HL-60/S4 treated with retinoic acid at 250 ng/mL for 4 days and 3 days (cell line): Measurements from ENCODE around the gene YPEL1.
"Not testable (repeated sequence)": the region's sequence is repeated elsewhere in the genome, so short reads cannot be mapped to it uniquely, and the experiment has no call there.

Experiments
- in situ Hi-C: fragments of 300-500 bp; cut with MboI; formaldehyde crosslinking; loops from 2 replicates; pipeline ENCODE4 v1.7.0; 2022; ENCODE audit warnings: low sequenced_read_pairs

The YPEL1 gene

GRCh38 chr22:21701384-21701971 is 34.1 kb downstream of the YPEL1 start:
- in situ Hi-C loops, result no loop called here

- in situ Hi-C loops, result no loop called here
Measured at GRCh38 chr22:21700822-21701221, 34.8 kb downstream of the YPEL1 start.

DNA sequence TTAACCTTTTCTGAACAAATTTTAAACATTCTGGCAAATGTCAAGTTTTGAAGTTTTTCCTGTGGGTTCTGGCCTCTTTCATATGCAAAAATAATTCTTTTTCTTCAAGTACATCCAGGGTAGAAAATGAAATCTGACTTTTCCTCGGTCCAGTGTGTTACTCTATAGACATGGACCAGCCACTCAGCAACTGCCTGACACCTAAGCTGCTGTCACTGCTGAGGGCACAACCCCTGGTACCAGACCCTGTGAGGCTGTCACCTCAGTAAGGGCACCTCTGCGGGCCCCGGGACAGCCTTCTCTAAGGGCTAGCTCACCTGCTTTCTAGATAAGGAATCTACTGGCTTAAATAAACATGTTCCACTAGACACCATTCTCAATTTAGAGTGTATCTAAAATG is 36.0 kb downstream of the YPEL1 start:
- in situ Hi-C loops, result no loop called here

GRCh38 chr22:21698430-21699329 is 36.9 kb downstream of the YPEL1 start:
- in situ Hi-C loops, result no loop called here

GRCh38 chr22:21697880-21698279 is 37.7 kb downstream of the YPEL1 start:
- in situ Hi-C loops, result no loop called here

- in situ Hi-C loops, result no loop called here
Measured at GRCh38 chr22:21697021-21697771, 38.4 kb downstream of the YPEL1 start.

DNA sequence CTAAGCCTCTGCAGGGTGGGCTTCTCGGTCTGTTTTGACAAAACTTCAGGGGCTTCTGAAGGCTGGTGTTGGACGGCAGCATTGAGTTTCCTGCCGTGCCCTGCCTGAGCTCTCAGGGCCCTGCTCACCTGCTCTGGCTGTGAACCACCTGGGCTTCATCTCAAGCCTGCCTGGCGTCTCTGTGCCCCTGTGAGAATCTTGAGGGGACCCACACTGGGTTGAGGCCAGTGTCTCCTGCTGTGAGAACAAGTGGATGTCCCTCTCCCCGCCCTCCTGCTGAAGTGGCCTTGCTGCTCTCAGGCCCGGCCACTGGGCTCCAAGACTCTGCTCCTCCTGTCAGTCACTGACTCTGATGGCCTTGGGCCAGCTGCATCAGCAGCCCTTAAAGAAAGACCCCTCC is 39.5 kb downstream of the YPEL1 start:
- in situ Hi-C loops, result no loop called here

DNA sequence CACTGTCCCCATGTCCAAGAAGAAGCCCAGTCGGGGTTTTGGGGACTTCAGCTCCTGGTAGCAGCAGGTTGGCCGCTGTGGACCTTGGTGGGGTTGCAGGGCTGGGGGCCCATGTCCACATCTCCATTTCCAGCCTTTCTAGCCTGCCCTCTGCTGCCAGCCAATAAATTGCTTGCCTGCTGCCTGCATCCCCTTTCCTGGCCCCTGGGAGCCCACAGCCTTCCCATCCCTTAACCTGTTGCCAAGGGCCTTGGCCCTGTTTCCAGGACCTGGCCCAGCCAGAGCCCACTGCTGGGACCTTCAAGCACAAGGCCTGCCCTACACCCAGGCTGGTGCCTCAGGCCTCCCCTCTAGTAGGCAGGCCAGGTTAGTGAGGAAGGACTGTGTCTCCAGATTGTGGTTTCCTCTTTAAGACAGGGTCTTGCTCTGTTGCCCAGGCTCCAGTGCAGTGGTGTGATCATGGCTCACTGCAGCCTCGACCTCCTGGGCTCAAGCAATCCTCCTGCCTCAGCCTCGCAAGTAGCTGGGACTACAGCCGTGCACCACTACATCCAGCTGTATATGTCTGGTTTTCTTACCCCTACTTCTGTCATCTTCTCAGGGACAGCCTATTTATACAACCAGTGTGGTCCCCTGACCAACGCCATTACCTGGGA is 40.0 kb downstream of the YPEL1 start:
- in situ Hi-C loops, result no loop called here

DNA sequence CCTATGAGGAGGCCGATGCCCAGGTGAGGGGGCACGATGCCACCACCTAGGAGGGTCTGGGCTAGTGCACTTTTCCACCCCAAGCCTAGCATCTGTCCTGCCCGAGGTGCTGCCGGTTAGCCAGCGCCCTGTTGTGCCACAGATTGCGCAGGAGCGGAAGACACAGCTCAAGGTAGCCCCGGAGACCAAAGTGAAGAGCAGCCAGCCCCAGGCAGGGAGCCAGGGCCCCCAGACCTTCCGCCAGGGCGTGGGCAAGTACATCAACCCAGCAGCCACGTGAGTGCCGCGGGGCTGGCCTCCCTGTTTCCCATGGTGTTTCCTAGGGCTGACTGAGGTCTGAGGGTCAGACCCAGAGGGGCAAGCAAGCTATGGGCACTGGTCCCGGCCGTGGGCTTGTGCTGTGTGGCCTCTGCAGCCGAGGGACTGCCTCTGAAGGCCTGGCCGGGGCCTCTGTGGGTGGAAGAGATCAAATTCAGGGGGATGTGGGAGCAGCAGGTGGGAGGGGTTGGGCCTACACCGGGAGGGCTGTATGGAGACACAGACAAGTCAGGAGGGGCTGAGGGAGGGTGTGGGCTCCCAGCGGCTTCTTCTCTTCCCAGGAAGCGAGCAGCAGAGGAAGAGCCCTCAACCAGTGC is 40.7 kb downstream of the YPEL1 start:
- in situ Hi-C loops, result no loop called here

GRCh38 chr22:21694394-21694793 is 41.2 kb downstream of the YPEL1 start:
- in situ Hi-C loops, result no loop called here

GRCh38 chr22:21693999-21694341 is 41.6 kb downstream of the YPEL1 start:
- in situ Hi-C loops, result no loop called here

GRCh38 chr22:21693333-21693998 is 42.1 kb downstream of the YPEL1 start:
- in situ Hi-C loops, result no loop called here

DNA sequence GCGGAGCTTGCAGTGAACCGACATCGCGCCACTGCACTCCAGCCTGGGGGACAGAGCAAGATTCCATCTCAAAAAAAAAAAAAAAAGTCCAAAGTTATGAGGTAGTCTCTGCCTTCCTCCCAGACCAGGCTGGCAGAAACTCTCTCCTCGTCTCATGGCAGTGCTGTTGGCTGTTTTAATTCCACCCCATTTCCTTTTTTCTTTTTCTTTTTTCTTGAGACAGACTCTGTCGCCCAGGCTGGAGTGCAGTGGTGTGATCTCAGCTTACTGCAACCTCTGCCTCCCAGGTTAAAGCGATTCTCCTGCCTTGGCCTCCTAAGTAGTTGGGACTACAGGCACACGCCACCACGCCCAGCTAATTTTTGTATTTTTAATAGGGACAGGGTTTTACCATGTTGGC is 42.7 kb downstream of the YPEL1 start:
- in situ Hi-C loops, result not testable (repeated sequence)

- in situ Hi-C loops, result no loop called here
Measured at GRCh38 chr22:21691816-21692215, 43.8 kb downstream of the YPEL1 start.

GRCh38 chr22:21690401-21690801 is 45.2 kb downstream of the YPEL1 start:
- in situ Hi-C loops, result no loop called here

- in situ Hi-C loops, result no loop called here
Measured at GRCh38 chr22:21688706-21689381, 46.8 kb downstream of the YPEL1 start.

DNA sequence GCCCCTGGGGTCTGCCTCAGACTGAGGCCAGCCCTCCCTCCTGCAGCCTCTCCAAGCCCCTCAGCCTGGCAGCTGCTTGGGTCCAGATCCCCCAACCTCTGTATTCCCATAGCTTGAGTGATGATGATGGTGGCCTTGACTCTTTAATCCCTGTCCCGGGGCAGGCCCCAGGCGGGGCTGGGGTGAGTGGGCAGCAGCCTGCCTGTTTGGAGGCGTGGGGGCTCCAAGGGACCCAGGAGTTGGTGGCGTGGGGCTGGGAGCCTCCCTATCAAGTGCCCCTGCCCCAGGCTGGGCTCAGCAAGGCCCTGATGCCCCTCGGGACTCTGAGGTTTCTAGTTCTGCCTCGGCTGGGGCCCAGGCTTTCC is 47.3 kb downstream of the YPEL1 start:
- in situ Hi-C loops, result no loop called here

- in situ Hi-C loops, result no loop called here
Measured at GRCh38 chr22:21687685-21688259, 47.8 kb downstream of the YPEL1 start.

- in situ Hi-C loops, result no loop called here
Measured at GRCh38 chr22:21686634-21687393, 48.8 kb downstream of the YPEL1 start.
